SW480 (cell line): ENCODE results near the gene RABGEF1.
A peak's percentile ranks its signal among the peaks of the same experiment; 100 is the strongest.

ENCODE experiments used
- DNase-seq: peaks from one replicate; pipeline ENCODE4 v3.0.0-alpha.2; 2016; ENCODE audit warnings: low spot score

Gene RABGEF1

DNA sequence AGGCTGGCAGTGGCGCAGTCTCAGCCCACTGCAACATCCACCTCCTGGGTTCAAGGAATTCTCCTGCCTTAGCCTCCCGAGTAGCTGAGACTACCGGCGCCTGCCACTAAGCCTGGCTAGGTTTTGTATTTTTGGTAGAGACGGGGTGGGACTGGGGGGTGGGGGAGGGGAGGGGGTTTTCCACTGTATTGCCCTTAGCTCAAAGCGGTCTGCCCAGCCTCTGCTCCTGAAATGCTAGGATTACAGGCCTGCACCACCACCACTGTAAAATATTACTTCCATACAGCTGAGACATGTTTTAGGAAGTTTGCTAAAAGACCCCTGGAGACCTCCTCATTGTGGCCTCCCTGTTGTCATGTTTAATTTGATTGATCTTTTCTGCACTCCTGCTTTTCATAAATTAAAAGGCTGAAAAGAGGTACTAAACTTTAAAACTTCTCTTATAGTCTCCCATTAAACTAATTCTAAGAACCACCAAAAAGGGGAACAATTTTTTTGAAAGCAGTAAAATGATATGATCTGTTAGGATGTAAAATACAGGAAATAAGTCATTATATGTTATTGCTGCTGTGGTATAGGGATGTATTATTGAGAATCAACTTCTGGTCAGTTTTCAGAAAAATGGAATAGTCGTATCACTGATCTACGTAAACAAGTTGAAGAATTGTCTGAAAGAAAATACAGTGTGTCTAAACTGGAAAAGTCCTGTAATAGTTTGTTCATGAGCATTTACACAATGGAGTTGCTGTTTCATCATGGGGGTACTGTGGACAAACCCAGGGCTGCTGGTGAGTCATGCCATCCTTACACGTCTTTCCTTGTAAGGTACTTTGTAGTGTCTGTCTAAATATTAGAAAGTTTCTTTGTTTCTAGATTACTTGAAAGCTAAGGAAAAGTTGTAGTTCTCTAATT lies 107.6 kb downstream of the RABGEF1 start:
- DNase-seq = peak; percentile 48

- no peak for DNase-seq
Measured at GRCh38 chr7:66859339-66859738, 118.8 kb downstream of the RABGEF1 start.

DNA sequence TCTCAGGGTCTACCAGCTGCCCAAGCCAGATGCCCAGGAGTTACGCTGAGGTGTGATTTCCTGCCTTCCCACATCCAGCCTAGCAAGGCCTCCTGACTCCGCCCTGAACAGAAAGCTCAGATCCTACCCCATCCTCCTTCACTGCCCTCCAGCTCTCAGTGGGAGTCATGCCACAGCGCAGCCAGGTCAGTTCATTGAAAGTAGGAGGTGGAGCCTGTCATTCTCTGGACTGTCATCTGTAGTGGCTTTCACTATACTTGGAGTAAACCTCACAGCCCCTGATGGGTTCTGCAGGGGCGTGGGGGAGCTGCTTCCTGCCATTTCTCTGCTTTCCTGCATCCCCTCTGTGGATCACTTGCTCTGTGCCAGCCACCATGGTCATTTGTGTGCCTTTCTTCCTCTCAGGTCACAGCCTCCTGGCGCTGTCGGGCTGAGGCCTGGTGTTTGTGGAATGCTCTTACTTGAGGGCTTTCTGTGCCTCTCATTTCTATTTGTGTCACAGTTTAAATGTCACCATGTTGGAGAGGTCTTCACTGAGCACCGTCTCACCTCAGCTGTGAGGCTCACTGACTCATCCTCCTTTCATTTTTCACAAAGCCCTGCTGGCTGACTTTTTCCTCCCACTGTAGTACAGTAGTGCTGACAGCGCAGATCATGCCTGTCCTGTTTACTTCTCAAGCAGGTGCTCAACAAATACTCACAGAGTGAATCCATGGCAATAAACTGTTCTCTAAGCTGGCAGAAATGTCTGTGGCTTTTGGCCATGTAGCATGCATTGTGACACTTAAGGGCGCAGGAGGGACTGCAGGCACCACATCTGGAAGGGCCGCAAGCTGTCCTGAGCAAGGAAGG lies 119.5 kb downstream of the RABGEF1 start:
- DNase-seq = no peak

DNA sequence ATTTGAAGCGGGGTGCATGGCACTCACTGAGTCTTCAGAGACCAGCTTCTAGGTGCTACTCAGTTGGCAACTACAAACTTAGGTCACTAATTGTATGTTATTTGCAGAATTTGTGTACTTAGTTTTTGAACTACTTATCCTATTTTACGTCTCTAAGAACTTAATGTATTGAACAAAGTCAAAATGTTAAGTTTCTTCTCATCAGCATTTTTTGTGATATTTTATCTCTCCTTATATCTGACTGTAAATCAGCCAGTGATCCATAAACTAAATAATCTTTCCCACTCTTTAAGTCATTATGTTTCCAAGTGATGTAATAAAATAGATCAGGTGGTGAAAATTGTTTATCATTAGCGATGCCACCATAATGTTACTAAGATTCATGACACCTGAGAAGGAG lies 120.2 kb downstream of the RABGEF1 start:
- no peak for DNase-seq
